ENCODE measurements around the gene SLC16A8. TPM values are rescaled to one million over a fixed set of nuclear protein-coding genes. Genes with fewer than 3 reads are reported as not detected.

The SLC16A8 gene
- total and polyA plus RNA-seq, 2 donors (not counting 1 experiment from before 2014, with no cell fraction given) = not detected

DNA sequence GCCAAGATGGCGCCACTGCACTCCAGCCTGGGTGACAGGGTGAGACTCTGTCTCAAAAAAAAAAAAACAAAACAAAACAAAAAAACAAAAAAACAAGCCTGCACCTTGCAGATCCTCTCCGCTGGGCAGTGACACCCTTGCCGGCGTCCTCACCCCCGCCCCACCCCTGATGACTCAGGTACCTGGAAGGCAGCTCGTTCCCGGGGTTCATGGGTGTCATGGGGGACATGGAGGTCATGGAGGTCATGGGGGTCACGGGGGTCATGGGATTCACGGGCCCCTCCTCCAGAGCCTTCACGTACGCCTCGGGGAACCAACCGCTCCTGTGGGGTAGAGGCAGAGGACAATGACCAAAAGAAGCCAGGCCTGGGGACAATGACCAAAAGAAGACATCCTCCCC, 3.0 kb upstream of the SLC16A8 start:
- H3K4me1 ChIP-seq (ENCODE audit: control insufficient read depth in 2 of 2, insufficient read depth in 2 of 2, low read length in 2 of 2) = peaks cover 10 to 12% of the 10 kb centered on the region in 2 donors
- CTCF ChIA-PET = no interaction called here
- no peaks in the 10 kb centered on the region for H4K20me1 ChIP-seq (ENCODE audit: control insufficient read depth, insufficient read depth, low read length, poor library complexity, severe bottlenecking)
- no peak overlapping the region for H3K9ac ChIP-seq (ENCODE audit: low read length)
- no peaks in the 10 kb centered on the region for H3K36me3 ChIP-seq (replicated peaks in 1 of 2; ENCODE audit: control extremely low read depth in 1 of 2, control insufficient read depth in 1 of 2, extremely low read depth in 1 of 2, insufficient read depth in 2 of 2, low read length in 1 of 2)
- H3K27ac ChIP-seq (ENCODE audit: low read length in 2 of 2) = no peak overlapping the region
- intact Hi-C loops (cut with micrococcal nuclease) = no loop called here
- no peak overlapping the region for H3K4me3 Mint-ChIP-seq
- POLR2A ChIA-PET = no interaction called here
- no peak overlapping the region for H3K4me2 ChIP-seq (replicated peaks; ENCODE audit: low read depth, low read length, poor library complexity, severe bottlenecking)
- 90% methylated on average over 4 of the region's 13 CpGs for WGBS (ENCODE audit: insufficient coverage)
- H3K9me3 ChIP-seq (ENCODE audit: control extremely low read depth in 1 of 3, control insufficient read depth in 2 of 3, insufficient read depth in 1 of 3, low read length in 2 of 3) = no peaks in the 10 kb centered on the region
- ATAC-seq (ENCODE audit: low read depth) (no peak), DNase-seq (no peak)
- H3K9me3 Mint-ChIP-seq (ENCODE audit: insufficient read depth) = no peaks in the 10 kb centered on the region
- TF ChIP-seq, protein P1, sequence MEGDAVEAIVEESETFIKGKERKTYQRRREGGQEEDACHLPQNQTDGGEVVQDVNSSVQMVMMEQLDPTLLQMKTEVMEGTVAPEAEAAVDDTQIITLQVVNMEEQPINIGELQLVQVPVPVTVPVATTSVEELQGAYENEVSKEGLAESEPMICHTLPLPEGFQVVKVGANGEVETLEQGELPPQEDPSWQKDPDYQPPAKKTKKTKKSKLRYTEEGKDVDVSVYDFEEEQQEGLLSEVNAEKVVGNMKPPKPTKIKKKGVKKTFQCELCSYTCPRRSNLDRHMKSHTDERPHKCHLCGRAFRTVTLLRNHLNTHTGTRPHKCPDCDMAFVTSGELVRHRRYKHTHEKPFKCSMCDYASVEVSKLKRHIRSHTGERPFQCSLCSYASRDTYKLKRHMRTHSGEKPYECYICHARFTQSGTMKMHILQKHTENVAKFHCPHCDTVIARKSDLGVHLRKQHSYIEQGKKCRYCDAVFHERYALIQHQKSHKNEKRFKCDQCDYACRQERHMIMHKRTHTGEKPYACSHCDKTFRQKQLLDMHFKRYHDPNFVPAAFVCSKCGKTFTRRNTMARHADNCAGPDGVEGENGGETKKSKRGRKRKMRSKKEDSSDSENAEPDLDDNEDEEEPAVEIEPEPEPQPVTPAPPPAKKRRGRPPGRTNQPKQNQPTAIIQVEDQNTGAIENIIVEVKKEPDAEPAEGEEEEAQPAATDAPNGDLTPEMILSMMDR (IDR thresholded peaks at IDR 0.05) = no peak
- TF ChIP-seq EZH2 (IDR thresholded peaks at IDR 0.05; ENCODE audit: borderline replicate concordance, insufficient read depth, low read depth, low read length, poor library complexity, severe bottlenecking) = no peak
- H3K4me1 Mint-ChIP-seq = peaks cover under 1% of the 10 kb centered on the region
- H2AFZ ChIP-seq (ENCODE audit: insufficient read depth, low read depth, low read length, poor library complexity, severe bottlenecking) = no peak overlapping the region
- H3K27ac Mint-ChIP-seq = no peak overlapping the region
- H3K4me3 ChIP-seq (ENCODE audit: control extremely low read depth in 1 of 5, extremely low read depth in 1 of 5, insufficient read depth in 1 of 5, low read depth in 2 of 5, low read length in 4 of 5) = no peak overlapping the region
- H3K27me3 ChIP-seq (replicated peaks in 1 of 4; ENCODE audit: control extremely low read depth in 1 of 4, control insufficient read depth in 3 of 4, insufficient read depth in 4 of 4, low read length in 3 of 4) = peaks cover 0 to 35% (median 15%) of the 10 kb centered on the region in 4 experiments
- no peaks in the 10 kb centered on the region for H3K79me2 ChIP-seq (ENCODE audit: control insufficient read depth, insufficient read depth, low read length)
- peaks cover 26% of the 10 kb centered on the region for H3K27me3 Mint-ChIP-seq

DNA sequence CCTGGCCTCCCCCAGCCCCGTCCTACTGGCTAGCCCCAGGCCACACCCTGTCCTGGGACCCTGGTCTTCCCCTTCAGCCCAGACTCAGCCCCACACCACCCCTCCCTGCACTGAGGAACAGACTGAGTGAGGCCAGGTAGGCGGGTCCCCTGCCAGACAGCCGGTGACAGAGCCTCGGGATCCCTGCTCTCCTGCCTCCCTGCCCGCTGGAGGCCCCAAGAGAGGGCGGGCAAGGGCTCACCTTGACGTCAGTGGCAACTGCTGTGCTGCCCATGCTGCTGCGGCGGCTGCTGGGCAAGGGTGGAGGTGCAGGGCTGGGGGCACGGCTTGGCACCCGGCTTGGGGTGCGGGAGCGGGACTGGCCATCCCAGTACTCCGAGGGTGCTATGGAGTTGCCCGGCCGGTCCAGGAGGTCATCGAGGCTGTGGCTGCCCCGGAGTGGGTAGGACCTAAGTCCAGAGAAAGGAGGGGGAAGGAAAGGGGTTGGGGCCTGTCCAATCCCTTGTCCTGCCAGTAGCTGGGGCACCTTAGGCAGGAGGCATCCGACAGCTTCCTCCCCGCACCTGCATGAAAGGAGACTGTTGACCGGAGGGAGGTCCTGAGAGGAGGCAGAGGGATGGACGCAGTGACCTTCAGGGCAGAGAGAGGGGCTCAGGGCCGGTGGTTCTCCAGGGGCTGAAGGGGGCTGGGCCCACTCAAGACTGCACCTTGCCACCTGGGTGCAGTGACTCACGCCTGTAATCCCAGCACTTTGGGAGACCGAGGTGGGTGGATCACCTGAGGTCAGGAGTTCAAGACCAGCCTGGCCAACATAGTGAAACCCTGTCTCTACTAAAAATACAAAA, 2.2 kb upstream of the SLC16A8 start:
- Histone ChIP-seq H3K9ac (ENCODE audit: low read length) (no peak overlapping the region), H4K20me1 (ENCODE audit: control insufficient read depth, insufficient read depth, low read length, poor library complexity, severe bottlenecking) (no peaks in the 10 kb centered on the region), H3K27me3 (replicated peaks in 1 of 4; ENCODE audit: control extremely low read depth in 1 of 4, control insufficient read depth in 3 of 4, insufficient read depth in 4 of 4, low read length in 3 of 4) (peaks cover 0 to 40% (median 19%) of the 10 kb centered on the region in 4 experiments), H3K4me3 (ENCODE audit: control extremely low read depth in 1 of 5, extremely low read depth in 1 of 5, insufficient read depth in 1 of 5, low read depth in 2 of 5, low read length in 4 of 5) (no peak overlapping the region), H3K9me3 (ENCODE audit: control extremely low read depth in 1 of 3, control insufficient read depth in 2 of 3, insufficient read depth in 1 of 3, low read length in 2 of 3) (no peaks in the 10 kb centered on the region), H3K4me1 (ENCODE audit: control insufficient read depth in 2 of 2, insufficient read depth in 2 of 2, low read length in 2 of 2) (peaks cover 15 to 17% of the 10 kb centered on the region in 2 donors), H3K27ac (ENCODE audit: low read length in 2 of 2) (no peak overlapping the region), H3K4me2 (replicated peaks; ENCODE audit: low read depth, low read length, poor library complexity, severe bottlenecking) (no peak overlapping the region), H3K36me3 (replicated peaks in 1 of 2; ENCODE audit: control extremely low read depth in 1 of 2, control insufficient read depth in 1 of 2, extremely low read depth in 1 of 2, insufficient read depth in 2 of 2, low read length in 1 of 2) (no peaks in the 10 kb centered on the region), H2AFZ (ENCODE audit: insufficient read depth, low read depth, low read length, poor library complexity, severe bottlenecking) (no peak overlapping the region), H3K79me2 (ENCODE audit: control insufficient read depth, insufficient read depth, low read length) (no peaks in the 10 kb centered on the region)
- DNase-seq (no peak), ATAC-seq (ENCODE audit: low read depth) (no peak)
- H3K4me1 Mint-ChIP-seq = peaks cover 5% of the 10 kb centered on the region
- H3K9me3 Mint-ChIP-seq (ENCODE audit: insufficient read depth) = no peaks in the 10 kb centered on the region
- TF ChIP-seq EZH2 (IDR thresholded peaks at IDR 0.05; ENCODE audit: borderline replicate concordance, insufficient read depth, low read depth, low read length, poor library complexity, severe bottlenecking) = no peak
- TF ChIP-seq, protein P1 (IDR thresholded peaks at IDR 0.05) = no peak
- no peak overlapping the region for H3K4me3 Mint-ChIP-seq
- intact Hi-C loops (cut with micrococcal nuclease) = no loop called here
- ChIA-PET POLR2A (no interaction called here), CTCF (no interaction called here)
- peaks cover 26% of the 10 kb centered on the region for H3K27me3 Mint-ChIP-seq
- WGBS (ENCODE audit: insufficient coverage) = 92% methylated on average over 24 of the region's 25 CpGs
- no peak overlapping the region for H3K27ac Mint-ChIP-seq
